ENCODE results near the gene SLC35G1.

SLC35G1 gene

DNA sequence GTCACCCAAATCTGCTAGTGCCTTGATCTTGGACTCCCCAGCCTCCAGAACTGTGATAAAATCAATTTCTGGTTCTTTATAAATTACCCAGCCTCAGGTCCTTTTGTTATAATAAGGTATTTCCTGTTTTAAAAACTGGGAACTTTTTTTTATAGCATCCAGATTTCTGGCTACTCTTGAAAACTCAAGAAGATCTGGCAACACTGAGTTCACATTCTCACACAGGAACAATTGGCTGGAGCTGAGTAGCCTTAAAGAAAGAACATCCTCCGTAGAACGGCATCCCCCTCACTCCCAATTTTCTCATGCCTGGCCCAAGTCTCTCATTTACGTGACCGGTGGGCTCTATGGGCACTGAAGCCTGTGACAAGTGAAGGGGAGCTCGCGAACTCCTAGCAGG is 47.1 kb downstream of the SLC35G1 start:
- TF ChIP-seq, protein P1, sequence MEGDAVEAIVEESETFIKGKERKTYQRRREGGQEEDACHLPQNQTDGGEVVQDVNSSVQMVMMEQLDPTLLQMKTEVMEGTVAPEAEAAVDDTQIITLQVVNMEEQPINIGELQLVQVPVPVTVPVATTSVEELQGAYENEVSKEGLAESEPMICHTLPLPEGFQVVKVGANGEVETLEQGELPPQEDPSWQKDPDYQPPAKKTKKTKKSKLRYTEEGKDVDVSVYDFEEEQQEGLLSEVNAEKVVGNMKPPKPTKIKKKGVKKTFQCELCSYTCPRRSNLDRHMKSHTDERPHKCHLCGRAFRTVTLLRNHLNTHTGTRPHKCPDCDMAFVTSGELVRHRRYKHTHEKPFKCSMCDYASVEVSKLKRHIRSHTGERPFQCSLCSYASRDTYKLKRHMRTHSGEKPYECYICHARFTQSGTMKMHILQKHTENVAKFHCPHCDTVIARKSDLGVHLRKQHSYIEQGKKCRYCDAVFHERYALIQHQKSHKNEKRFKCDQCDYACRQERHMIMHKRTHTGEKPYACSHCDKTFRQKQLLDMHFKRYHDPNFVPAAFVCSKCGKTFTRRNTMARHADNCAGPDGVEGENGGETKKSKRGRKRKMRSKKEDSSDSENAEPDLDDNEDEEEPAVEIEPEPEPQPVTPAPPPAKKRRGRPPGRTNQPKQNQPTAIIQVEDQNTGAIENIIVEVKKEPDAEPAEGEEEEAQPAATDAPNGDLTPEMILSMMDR (IDR thresholded peaks at IDR 0.05; ENCODE audit: extremely low read depth, insufficient read depth, missing control alignments), result no peak
- DNase-seq (ENCODE audit: low spot score), result no peak
- in situ Hi-C loops (cut with MboI; ENCODE audit: low pct_unique_long_range_greater_than_20kb, low sequenced_read_pairs, unreplicated experiment), result no loop called here

DNA sequence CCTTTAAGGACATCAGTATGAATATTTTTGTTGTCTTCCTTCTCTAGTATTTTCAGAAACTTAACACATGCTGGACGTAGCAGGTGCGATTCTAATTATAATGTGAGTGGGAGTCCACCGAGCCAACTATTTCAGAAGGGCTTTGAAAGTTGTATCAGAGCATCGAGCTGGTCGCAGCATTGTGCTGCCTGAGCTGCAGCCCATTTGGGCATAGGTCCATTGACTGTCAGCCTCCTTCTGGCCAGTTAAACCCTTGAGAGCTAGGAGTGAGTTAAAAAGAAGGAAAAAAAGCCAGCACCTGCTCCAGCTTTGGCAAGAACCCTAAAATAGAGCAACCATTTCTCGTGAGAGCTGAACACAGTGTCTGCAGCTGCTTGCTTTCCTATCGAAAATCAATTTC is 47.8 kb downstream of the SLC35G1 start:
- no peak for DNase-seq (ENCODE audit: low spot score)
- in situ Hi-C loops (cut with MboI; ENCODE audit: low pct_unique_long_range_greater_than_20kb, low sequenced_read_pairs, unreplicated experiment), result no loop called here
- TF ChIP-seq, protein P1 (IDR thresholded peaks at IDR 0.05; ENCODE audit: extremely low read depth, insufficient read depth, missing control alignments), result no peak

DNA sequence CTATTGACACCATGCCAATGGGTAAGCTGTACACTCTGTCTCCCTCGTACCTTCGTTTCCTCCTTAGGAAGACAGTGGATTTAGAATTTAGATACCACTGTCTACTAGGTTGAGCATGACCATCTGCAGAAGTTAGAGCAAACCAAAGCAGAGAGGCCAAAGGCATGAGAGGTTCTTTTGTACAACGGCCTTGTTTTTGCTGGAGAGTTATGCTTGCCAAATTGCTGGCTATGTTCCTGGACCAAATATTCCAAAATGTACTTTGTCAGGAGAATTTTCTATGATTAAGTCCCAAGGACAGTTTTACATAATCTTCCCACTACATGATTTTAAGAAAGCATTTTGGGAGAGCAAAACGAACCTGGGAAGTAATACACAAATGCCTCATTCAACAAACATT is 52.0 kb downstream of the SLC35G1 start:
- DNase-seq (ENCODE audit: low spot score), result no peak
- TF ChIP-seq, protein P1 (IDR thresholded peaks at IDR 0.05; ENCODE audit: extremely low read depth, insufficient read depth, missing control alignments), result no peak
- in situ Hi-C loops (cut with MboI; ENCODE audit: low pct_unique_long_range_greater_than_20kb, low sequenced_read_pairs, unreplicated experiment), result no loop called here

DNA sequence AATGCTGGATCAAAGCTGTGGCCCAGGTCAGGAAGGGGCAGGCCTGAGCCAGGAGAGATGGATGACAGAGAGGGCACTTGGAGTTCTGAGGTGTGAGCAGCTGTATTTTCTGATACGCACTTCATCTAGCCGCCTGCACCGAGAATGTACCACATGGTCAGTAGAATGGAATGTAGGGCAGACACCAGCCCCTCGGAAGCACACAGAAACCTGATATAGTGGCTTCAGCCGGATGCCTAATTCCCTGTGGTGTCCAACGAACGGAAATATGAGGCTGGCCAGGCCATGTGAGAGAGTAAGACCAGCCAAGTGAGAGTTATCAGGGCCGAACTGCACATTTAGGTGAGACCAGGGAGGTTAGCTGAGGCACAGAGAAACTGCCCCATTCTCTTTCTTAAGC is 53.3 kb downstream of the SLC35G1 start:
- in situ Hi-C loops (cut with MboI; ENCODE audit: low pct_unique_long_range_greater_than_20kb, low sequenced_read_pairs, unreplicated experiment), result no loop called here
- no peak for DNase-seq (ENCODE audit: low spot score)
- TF ChIP-seq, protein P1 (IDR thresholded peaks at IDR 0.05; ENCODE audit: extremely low read depth, insufficient read depth, missing control alignments), result no peak

DNA sequence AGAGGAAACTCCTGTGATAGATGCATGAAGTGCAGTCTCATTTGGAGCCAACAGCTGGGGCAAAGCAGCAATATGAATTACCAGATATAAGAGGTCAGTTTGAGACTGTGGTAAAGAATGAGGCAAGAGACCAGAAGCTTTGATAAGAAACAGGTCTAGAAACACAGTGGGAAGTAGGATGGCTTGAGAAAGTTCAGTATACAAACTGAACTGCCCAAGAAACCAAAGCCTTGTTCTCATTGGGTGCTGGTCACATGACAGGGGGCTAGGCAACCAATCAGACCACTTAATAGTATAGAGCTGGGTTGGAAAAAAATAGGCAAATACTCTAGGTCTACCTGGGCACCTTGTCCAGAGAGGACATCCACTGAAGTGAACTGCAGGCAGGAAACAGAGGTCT is 53.7 kb downstream of the SLC35G1 start:
- TF ChIP-seq, protein P1 (IDR thresholded peaks at IDR 0.05; ENCODE audit: extremely low read depth, insufficient read depth, missing control alignments), result no peak
- in situ Hi-C loops (cut with MboI; ENCODE audit: low pct_unique_long_range_greater_than_20kb, low sequenced_read_pairs, unreplicated experiment), result no loop called here
- DNase-seq (ENCODE audit: low spot score), result no peak

DNA sequence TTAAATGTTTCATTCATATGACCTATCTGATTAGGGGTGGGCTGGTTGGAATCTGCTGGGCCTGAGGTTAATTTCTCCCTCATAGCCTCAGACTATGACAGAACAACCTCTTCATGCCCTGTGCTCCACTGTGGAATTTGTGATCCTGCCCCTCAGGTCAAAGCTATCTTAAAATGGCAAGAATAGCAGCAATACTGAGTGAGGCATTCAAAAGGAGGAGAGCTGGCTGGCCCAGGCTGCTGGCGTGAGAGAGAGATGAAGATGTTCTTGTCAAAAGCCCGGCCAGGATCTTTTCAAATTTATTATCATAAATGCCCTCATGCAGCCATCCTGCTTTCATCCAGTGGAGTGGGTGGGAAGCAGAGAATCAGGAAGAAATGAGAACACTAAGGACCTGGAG is 58.1 kb downstream of the SLC35G1 start:
- DNase-seq (ENCODE audit: low spot score), result no peak
- in situ Hi-C loops (cut with MboI; ENCODE audit: low pct_unique_long_range_greater_than_20kb, low sequenced_read_pairs, unreplicated experiment), result no loop called here
- TF ChIP-seq, protein P1 (IDR thresholded peaks at IDR 0.05; ENCODE audit: extremely low read depth, insufficient read depth, missing control alignments), result no peak

All from GM13977 (cell line).